ENCODE results near the gene CD74.

- no peak for TF ChIP-seq POLR2A (IDR thresholded peaks at IDR 0.05)
- TF ChIP-seq CTCF (IDR thresholded peaks at IDR 0.05 in 8 of 11, conservative IDR thresholded peaks at IDR 0.05 in 3 of 11): no peak
- no peak for TF ChIP-seq POLR2AphosphoS5 (IDR thresholded peaks at IDR 0.05)
These were observed 60.3 kb downstream of the CD74 start for GRCh38 chr5:150352244-150353031.
